HG03432 (cell line): Measurements from ENCODE around the gene ARL5A.
"Not testable (repeated sequence)": the region's sequence is repeated elsewhere in the genome, so short reads cannot be mapped to it uniquely, and the experiment has no call there.

Experiments
- ATAC-seq: cut with Tn5 transposase; IDR thresholded peaks from one replicate; pipeline ENCODE4 v1.9.1; 2021; ENCODE audit warnings: mild to moderate bottlenecking, moderate library complexity; ENCODE audit not compliant: unreplicated experiment

The ARL5A gene

GRCh38 chr2:151799886-151800292 lies 28.3 kb downstream of the ARL5A start:
- no peak for ATAC-seq

GRCh38 chr2:151796774-151797173 lies 31.4 kb downstream of the ARL5A start:
- no peak for ATAC-seq

- ATAC-seq, result no peak
These were observed 32.5 kb downstream of the ARL5A start for GRCh38 chr2:151795646-151796240.

GRCh38 chr2:151794422-151794821 lies 33.8 kb downstream of the ARL5A start:
- not testable (repeated sequence) for ATAC-seq

- ATAC-seq, result no peak
These were observed 35.1 kb downstream of the ARL5A start for GRCh38 chr2:151793123-151793522.

GRCh38 chr2:151792589-151792988 lies 35.6 kb downstream of the ARL5A start:
- no peak for ATAC-seq

GRCh38 chr2:151791545-151791944 lies 36.7 kb downstream of the ARL5A start:
- ATAC-seq, result no peak

GRCh38 chr2:151790689-151791088 lies 37.5 kb downstream of the ARL5A start:
- ATAC-seq, result no peak

GRCh38 chr2:151789055-151789834 lies 39.0 kb downstream of the ARL5A start:
- ATAC-seq, result no peak

GRCh38 chr2:151786483-151786882 lies 41.7 kb downstream of the ARL5A start:
- no peak for ATAC-seq

GRCh38 chr2:151786077-151786476 lies 42.1 kb downstream of the ARL5A start:
- ATAC-seq, result no peak

- no peak for ATAC-seq
These were observed 45.1 kb downstream of the ARL5A start for GRCh38 chr2:151783133-151783520.

GRCh38 chr2:151782378-151783132 lies 45.7 kb downstream of the ARL5A start:
- ATAC-seq, result no peak

GRCh38 chr2:151781642-151782041 lies 46.6 kb downstream of the ARL5A start:
- ATAC-seq, result no peak

GRCh38 chr2:151780938-151781337 lies 47.3 kb downstream of the ARL5A start:
- ATAC-seq, result no peak

GRCh38 chr2:151777935-151778334 lies 50.3 kb downstream of the ARL5A start:
- no peak for ATAC-seq

- no peak for ATAC-seq
These were observed 50.7 kb downstream of the ARL5A start for GRCh38 chr2:151777487-151777886.

GRCh38 chr2:151776367-151776766 lies 51.9 kb downstream of the ARL5A start:
- ATAC-seq, result no peak

- peak; percentile 15 for ATAC-seq
These were observed 53.0 kb downstream of the ARL5A start for GRCh38 chr2:151775057-151775740.

GRCh38 chr2:151774506-151774905 lies 53.7 kb downstream of the ARL5A start:
- ATAC-seq, result no peak
